GM23248 (cell line): ENCODE results near the gene ZNF592.

Source experiments
- EZH2 ChIP-seq: fragments of 200-600 bp; sonication (generic); IDR thresholded peaks from 2 replicates; pipeline ENCODE4 v1.6.1; 2018; ENCODE audit warnings: antibody characterized with exemption, mild to moderate bottlenecking; ENCODE audit not compliant: insufficient read depth, poor library complexity, severe bottlenecking
- EZH2phosphoT487 ChIP-seq: fragments of 200-600 bp; sonication (generic); IDR thresholded peaks from 2 replicates; pipeline ENCODE4 v1.6.1; 2018; ENCODE audit warnings: antibody characterized with exemption, moderate library complexity, mild to moderate bottlenecking, low read depth; ENCODE audit not compliant: insufficient read depth

GRCh38 chr15:84835661-84836337 is 87.4 kb downstream of the ZNF592 start:
- TF ChIP-seq EZH2 (no peak), EZH2phosphoT487 (no peak)
